ENCODE results near the gene EVC2. TPM values are rescaled to one million over a fixed set of nuclear protein-coding genes. Genes with fewer than 3 reads are reported as not detected.

Gene EVC2
- total RNA-seq, 2 donors from 2014 or later = 9.7 to 11.7 TPM

- Histone ChIP-seq H3K27ac (ENCODE audit: low read depth, low read length) (no peak overlapping the region), H3K9me3 (ENCODE audit: control insufficient read depth, low read length) (no peaks in the 10 kb centered on the region), H3K9ac (ENCODE audit: extremely low read depth, low read length, poor library complexity, severe bottlenecking) (no peak overlapping the region), H3K27me3 (ENCODE audit: control insufficient read depth, insufficient read depth, low read length, poor library complexity, severe bottlenecking) (no peaks in the 10 kb centered on the region), H3K4me3 (ENCODE audit: low read length) (no peak overlapping the region), H3K4me1 (ENCODE audit: control insufficient read depth, insufficient read depth, low read length) (peaks cover 21% of the 10 kb centered on the region), H3K36me3 (ENCODE audit: control insufficient read depth, insufficient read depth, low read length) (peaks cover 14% of the 10 kb centered on the region)
- peaks cover 23% of the 10 kb centered on the region for H3K4me1 Mint-ChIP-seq
- no peak for DNase-seq
- H3K27ac Mint-ChIP-seq = peak overlapping the region; percentile 61
- peaks cover 19% of the 10 kb centered on the region for H3K27me3 Mint-ChIP-seq (ENCODE audit: insufficient read depth)
- no peaks in the 10 kb centered on the region for H3K9me3 Mint-ChIP-seq
- no peak overlapping the region for H3K4me3 Mint-ChIP-seq
- H3K36me3 Mint-ChIP-seq (ENCODE audit: low read depth) = peaks cover 63% of the 10 kb centered on the region
- no peak for TF ChIP-seq CTCF (conservative IDR thresholded peaks at IDR 0.05)
- 53 to 63% methylated on average over 4 to 14 of the region's 14 CpGs for WGBS, 2 experiments (ENCODE audit: insufficient coverage in 1 of 2, insufficient read length in 1 of 2)
These were observed 43.5 kb upstream of the EVC2 start for GRCh38 chr4:5751666-5752375.

DNA sequence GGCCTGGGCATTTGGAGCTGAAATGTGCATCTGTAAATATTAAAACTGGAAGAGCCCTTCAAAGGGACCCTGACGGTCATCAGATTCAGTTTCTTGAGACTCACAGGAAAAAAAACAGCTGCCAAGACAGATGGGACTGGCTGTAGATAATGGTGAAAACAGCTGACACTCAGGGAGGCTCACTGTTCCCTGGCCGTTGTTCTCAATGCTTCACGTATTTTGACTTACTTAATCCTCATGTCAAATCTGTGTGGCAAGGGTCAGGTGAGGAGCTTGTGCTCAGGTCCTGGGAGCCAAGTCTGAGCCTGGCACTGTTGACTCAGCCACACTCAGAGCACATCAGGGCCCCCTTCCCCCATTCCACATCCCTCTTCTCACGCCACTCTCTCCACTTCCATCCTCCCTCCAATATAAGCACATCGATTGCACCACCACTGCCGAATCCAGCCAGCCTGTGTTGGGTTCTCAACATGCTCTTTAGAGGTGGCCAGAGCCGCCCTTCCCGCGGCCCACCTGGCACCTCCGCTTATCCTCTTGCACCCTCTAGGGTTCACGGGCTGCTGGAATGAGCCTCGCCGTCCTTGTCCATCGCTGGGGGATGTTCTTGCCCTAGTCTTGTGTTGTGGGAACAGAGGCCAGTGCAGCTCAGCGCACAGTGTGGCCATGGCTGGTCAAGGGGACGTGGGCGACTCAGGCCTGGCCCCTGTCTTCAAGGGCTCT is 42.7 kb upstream of the EVC2 start:
- peaks cover 17% of the 10 kb centered on the region for H3K27me3 Mint-ChIP-seq (ENCODE audit: insufficient read depth)
- H3K4me1 Mint-ChIP-seq = peaks cover 23% of the 10 kb centered on the region
- TF ChIP-seq CTCF (conservative IDR thresholded peaks at IDR 0.05) = no peak
- H3K4me3 Mint-ChIP-seq = no peak overlapping the region
- DNase-seq = peak; percentile 62
- peaks cover 22% of the 10 kb centered on the region for H3K4me1 ChIP-seq (ENCODE audit: control insufficient read depth, insufficient read depth, low read length)
- no peaks in the 10 kb centered on the region for H3K27me3 ChIP-seq (ENCODE audit: control insufficient read depth, insufficient read depth, low read length, poor library complexity, severe bottlenecking)
- no peaks in the 10 kb centered on the region for H3K9me3 Mint-ChIP-seq
- H3K36me3 Mint-ChIP-seq (ENCODE audit: low read depth) = peaks cover 61% of the 10 kb centered on the region
- H3K27ac Mint-ChIP-seq = peak overlapping the region; percentile 45
- H3K4me3 ChIP-seq (ENCODE audit: low read length) = no peak overlapping the region
- WGBS, 2 experiments (ENCODE audit: insufficient coverage in 1 of 2, insufficient read length in 1 of 2) = 73 to 83% methylated on average over 11 to 17 of the region's 17 CpGs
- H3K9me3 ChIP-seq (ENCODE audit: control insufficient read depth, low read length) = no peaks in the 10 kb centered on the region
- peaks cover 7% of the 10 kb centered on the region for H3K36me3 ChIP-seq (ENCODE audit: control insufficient read depth, insufficient read depth, low read length)
- H3K9ac ChIP-seq (ENCODE audit: extremely low read depth, low read length, poor library complexity, severe bottlenecking) = no peak overlapping the region
- no peak overlapping the region for H3K27ac ChIP-seq (ENCODE audit: low read depth, low read length)

DNA sequence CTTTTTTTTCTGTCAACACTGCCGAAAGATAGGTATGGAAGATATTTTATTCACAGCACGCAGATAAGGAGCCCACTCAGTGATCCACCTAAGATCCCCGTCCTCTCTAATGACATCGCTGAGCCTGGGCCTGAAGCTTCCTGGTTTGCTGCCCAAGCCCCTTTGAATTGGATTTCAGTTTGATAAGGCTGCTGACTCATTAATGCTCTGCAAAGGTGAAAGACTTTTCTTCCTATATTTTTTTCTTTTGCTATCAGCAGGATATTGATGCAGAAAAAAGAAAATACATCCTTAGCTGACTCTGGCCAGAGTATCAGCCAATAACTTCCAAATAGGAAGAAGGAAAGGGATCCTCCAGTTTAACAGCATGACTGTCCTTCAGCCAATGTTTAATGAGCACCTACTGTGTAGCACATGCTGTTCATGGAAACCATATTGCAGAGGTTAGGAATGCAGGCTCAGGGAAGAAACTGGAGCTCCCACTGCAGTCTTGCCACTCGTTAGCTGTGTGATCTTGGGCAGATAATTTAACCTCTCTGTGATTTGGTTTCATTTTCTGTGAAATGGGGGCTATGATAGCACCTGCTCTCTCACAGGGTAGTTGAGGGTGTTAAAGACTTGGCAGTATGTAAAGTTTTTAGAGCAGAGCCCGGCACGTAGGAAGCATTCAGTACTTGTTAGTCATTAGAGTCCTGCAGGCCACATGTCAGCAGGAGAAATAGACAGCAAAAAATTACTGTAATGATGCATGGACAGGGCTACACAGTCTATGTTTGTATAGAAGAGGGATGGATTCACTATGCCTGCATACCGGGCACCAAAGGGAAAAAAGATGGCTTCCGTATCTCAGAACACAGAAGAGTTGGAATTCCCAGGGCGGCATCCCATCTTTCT is 41.9 kb upstream of the EVC2 start:
- no peak for DNase-seq
- no peaks in the 10 kb centered on the region for H3K27me3 ChIP-seq (ENCODE audit: control insufficient read depth, insufficient read depth, low read length, poor library complexity, severe bottlenecking)
- peaks cover 22% of the 10 kb centered on the region for H3K4me1 ChIP-seq (ENCODE audit: control insufficient read depth, insufficient read depth, low read length)
- no peak overlapping the region for H3K27ac ChIP-seq (ENCODE audit: low read depth, low read length)
- peaks cover 60% of the 10 kb centered on the region for H3K36me3 Mint-ChIP-seq (ENCODE audit: low read depth)
- TF ChIP-seq CTCF (conservative IDR thresholded peaks at IDR 0.05) = no peak
- H3K4me3 ChIP-seq (ENCODE audit: low read length) = no peak overlapping the region
- H3K9ac ChIP-seq (ENCODE audit: extremely low read depth, low read length, poor library complexity, severe bottlenecking) = no peak overlapping the region
- peaks cover 23% of the 10 kb centered on the region for H3K4me1 Mint-ChIP-seq
- no peaks in the 10 kb centered on the region for H3K9me3 ChIP-seq (ENCODE audit: control insufficient read depth, low read length)
- peaks cover 17% of the 10 kb centered on the region for H3K27me3 Mint-ChIP-seq (ENCODE audit: insufficient read depth)
- no peak overlapping the region for H3K4me3 Mint-ChIP-seq
- H3K27ac Mint-ChIP-seq = no peak overlapping the region
- 93% methylated on average over 5 to 10 of the region's 10 CpGs for WGBS, 2 experiments (ENCODE audit: insufficient coverage in 1 of 2, insufficient read length in 1 of 2)
- H3K36me3 ChIP-seq (ENCODE audit: control insufficient read depth, insufficient read depth, low read length) = peaks cover 11% of the 10 kb centered on the region
- H3K9me3 Mint-ChIP-seq = no peaks in the 10 kb centered on the region
